LNCAP (cell line): ENCODE results near the gene ZNF136.

Experiments
- CTCF ChIP-seq: fragments of 450-650 bp; IDR thresholded peaks from 2 replicates; pipeline ENCODE4 v1.5.1; 2017; ENCODE audit warnings: mild to moderate bottlenecking

Gene ZNF136

GRCh38 chr19:12159773-12160414 is 3.0 kb upstream of the ZNF136 start:
- TF ChIP-seq CTCF: no peak

GRCh38 chr19:12162513-12162881 is 399 bp upstream of the ZNF136 start:
- no peak for TF ChIP-seq CTCF

GRCh38 chr19:12163826-12164225 is 930 bp downstream of the ZNF136 start:
- no peak for TF ChIP-seq CTCF

GRCh38 chr19:12166626-12167025 is 3.7 kb downstream of the ZNF136 start:
- no peak for TF ChIP-seq CTCF

- no peak for TF ChIP-seq CTCF
These were observed 17.5 kb downstream of the ZNF136 start for GRCh38 chr19:12180377-12180776.

GRCh38 chr19:12187625-12188024 is 24.7 kb downstream of the ZNF136 start:
- TF ChIP-seq CTCF: no peak

GRCh38 chr19:12194827-12195731 is 32.2 kb downstream of the ZNF136 start:
- TF ChIP-seq CTCF: no peak
